Sciatic nerve (tissue), 2 donors: ENCODE data around the gene GRID1. TPM values are rescaled to one million over a fixed set of nuclear protein-coding genes. Genes with fewer than 3 reads are reported as not detected.
"Not testable (repeated sequence)": the region's sequence is repeated elsewhere in the genome, so short reads cannot be mapped to it uniquely, and the experiment has no call there.

Experiments
- ATAC-seq: fragments of 200-7000 bp; cut with Tn5 transposase; one replicate; pipeline ENCODE4 v1.9.1; 2020; ENCODE audit warnings: mild to moderate bottlenecking, moderate library complexity
- DNase-seq: peaks from one replicate; pipeline ENCODE4 v3.0.0-alpha.2; 2020; ENCODE audit warnings: low spot score
- intact Hi-C: fragments of 100-400 bp; cut with DNase I; formaldehyde crosslinking; loops from one replicate; pipeline ENCODE4 v1.14.2; 2022
- total RNA-seq: library from RNA; stranded (reverse); fragmentation: NEBNext Ultra II Directional; extraction: Animal tissue kit (Norgen Biotek cat#: 25700); gene quantifications from one replicate; pipeline ENCODE4 v1.2.1, GENCODE V29; 2021
- donor health status: DM: no; HTN: no; CAD: no.
- donor health status: DM: no; HTN: no; CAD: no.

GRID1 gene
- total RNA-seq, 1 donor from 2014 or later, result 15.4 TPM

DNA sequence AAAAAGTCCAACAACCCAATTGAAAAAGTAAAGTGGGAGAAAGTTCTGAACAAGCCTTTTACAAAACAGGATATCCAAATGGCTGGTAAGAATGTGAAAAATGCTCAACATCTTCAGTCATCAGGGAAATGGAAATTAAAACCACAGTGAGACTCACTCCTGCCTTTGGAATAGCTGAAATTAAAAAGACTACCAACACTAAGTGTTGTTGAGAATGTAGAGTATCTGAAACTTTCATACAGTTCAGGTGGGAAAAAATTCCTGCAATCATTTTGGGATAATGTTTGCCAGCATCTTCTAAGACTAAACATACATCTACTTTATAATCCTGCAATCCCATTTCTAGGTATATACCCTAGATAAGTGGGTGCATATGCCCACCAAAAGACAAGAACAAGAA lies 395.1 kb downstream of the GRID1 start:
- ATAC-seq (no peak), DNase-seq (no peak)
- intact Hi-C loops, result no loop called here

DNA sequence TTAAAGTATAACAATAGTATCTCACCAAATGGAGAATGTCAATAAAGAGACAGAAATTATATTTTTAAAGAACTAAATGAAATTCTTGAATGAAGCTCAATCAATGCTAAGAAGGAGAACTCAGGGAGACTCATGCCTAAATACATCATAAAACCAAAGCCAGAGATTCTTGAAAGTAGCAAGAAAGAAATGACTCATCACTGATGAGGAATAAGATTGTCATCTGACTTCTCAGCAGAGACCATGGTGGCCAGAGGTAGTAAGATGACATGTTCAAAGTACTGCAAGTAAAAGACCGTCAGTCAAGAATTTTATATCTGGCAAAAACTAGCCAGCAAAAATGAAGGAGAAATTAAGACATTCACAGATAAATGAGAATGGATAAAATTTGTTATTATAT lies 399.0 kb downstream of the GRID1 start:
- DNase-seq, result no peak
- ATAC-seq, result no peak
- intact Hi-C loops, result no loop called here

DNA sequence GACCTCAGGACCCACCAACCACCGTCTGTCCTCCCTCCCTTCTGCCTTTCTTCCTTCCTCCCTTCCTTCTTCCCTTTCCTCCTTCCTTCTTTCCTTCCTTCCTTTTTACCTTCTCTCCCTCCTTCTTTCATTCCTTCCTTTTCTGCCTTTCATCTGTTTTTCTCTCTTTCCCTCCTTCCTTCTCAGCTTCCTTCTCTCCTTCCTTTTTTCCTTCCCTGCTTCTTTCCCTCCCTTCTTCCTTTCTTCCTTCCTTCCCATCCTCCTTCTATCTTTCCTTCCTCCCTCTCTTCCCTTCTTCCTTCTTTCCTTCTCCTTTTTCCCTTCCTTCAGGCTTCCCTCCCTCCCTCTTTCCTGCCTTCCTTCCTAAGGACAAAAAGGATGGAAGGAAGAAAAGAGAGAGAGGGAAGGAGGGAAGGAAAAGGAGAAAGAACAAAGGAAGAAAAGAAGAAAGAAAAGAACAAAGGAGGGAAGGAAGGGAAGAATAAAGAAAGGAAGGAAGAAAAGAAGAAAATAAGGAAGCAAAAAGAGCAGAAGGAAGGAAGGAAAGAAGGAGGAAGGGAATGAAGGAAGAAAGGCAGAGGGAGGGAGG lies 405.0 kb downstream of the GRID1 start:
- intact Hi-C loops, result no loop called here
- DNase-seq, result no peak
- no peak for ATAC-seq

DNA sequence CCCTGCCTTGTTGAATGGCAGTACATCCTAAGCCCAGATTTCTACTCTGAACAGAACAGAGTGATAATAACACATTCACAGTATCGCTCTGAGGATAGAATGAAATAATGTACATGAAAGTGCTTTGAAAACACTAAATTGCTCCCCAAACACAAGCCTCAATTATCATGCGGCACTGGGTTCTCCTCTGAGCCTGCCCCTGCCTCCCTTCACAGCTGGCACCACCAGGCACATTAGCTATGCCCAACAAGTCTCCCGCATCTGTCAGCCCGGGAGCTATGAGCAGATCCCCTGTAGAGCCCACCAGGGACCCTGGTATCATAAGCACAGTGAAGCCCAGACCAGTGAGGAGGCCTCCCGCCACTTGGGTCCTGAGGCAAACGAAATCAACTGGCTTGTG lies 405.5 kb downstream of the GRID1 start:
- ATAC-seq (no peak), DNase-seq (no peak)
- intact Hi-C loops, result no loop called here

DNA sequence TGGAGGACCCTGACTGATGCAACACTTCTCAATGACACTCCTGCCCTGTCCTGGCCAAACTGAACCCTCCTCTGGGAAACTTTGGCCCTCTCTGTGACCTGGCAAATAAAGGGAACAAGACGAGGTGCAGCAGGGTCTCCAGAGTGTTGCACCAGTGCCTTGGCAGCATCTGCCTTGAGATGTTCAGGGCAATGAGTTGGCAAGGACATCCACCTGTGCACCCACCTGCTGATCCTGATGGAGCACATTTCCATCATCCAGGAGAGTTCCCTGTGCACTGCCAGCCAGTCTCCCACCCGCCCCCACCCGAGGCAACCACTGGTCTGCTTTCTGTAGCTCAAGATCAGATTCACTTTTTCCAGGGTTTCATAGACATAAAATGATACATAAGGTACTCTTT lies 407.4 kb downstream of the GRID1 start:
- ATAC-seq (no peak), DNase-seq (no peak)
- intact Hi-C loops, result no loop called here

DNA sequence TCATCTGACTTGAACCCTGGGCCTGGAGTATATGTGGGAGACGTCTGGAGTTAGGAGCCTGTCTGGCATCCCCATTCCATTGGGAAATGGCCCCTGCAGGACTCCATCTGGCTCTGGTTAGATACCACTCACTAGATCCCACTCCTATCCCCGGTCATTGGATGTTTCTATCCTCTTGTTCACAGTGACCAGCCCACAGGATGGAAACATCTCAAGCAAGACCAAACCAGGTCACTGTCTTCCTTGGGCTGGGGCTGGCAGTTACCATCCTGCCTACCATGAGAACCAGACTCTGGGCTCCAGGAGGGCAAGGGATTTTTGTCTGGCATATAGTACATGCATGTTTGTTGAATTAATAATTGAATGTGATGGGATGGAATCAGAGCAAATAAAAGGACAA lies 415.7 kb downstream of the GRID1 start:
- ATAC-seq (no peak), DNase-seq (no peak)
- intact Hi-C loops, result no loop called here

DNA sequence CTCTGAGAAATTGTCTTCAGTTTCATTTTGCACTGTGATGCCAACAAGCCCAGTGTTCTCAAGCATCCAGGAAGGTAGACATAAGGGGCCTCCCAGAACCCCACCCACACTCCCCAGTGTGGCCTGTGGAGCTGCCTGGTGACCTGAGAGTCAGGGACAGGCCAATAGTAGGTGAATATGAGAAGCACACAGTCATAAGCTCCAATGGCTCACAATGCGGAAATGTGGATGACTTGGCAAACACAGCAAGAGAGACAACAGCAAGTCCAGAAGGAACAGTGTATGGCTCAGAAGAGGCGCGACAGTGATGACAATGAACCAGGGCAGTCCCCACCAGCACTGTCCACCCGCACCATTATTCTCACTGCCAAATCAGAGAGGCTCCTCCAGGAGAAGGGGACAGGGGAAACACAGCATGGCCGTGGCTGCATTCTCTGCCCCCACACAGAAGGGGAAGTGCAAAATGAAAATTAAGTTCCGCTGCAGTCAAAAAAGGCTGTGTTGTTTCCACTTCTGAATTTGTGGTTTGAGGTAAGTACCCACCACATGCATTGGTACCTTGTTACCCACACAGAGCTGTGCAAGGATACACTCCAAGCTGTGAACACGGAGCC lies 419.8 kb downstream of the GRID1 start:
- no peak for DNase-seq
- intact Hi-C loops, result no loop called here
- no peak for ATAC-seq

DNA sequence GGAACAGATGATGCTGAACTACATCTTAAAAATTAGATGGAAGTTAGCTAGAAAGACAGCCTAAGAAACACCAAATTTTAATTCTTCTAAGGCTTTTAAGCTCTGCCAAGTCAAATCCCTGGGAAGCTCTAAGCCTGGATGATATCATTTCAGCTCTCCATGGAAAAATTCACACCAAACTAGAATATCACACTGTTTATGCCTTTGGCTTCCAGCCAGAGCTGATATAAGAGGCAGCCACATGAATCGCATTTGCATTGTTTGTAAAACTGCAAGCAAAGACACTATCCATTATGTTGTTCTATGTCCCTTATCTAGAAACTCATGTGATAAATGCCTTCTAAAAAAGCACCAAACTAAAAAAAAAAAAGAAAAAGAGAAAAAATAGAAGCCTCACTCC lies 430.4 kb downstream of the GRID1 start:
- no peak for DNase-seq
- intact Hi-C loops, result no loop called here
- ATAC-seq, result no peak

DNA sequence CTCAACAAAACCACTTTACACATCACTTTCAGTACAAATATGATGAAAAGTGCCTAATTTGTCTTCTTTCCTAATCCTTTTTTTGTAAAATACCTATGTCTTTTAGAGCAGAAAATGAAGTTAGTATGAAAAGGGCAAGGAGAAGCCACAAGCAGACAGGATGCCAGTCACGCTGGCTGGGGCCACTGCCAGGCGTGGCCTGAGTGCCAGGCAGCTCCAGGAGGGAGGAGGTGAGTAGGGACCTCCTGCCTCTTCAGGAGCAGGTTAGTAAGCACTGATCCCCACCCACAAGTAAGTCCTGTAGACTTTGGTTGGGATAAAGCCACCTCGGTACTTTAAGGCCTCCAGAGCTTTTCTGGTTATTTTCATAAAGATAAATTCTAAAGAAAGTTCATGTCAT lies 432.0 kb downstream of the GRID1 start:
- ATAC-seq (no peak), DNase-seq (no peak)
- intact Hi-C loops, result no loop called here

DNA sequence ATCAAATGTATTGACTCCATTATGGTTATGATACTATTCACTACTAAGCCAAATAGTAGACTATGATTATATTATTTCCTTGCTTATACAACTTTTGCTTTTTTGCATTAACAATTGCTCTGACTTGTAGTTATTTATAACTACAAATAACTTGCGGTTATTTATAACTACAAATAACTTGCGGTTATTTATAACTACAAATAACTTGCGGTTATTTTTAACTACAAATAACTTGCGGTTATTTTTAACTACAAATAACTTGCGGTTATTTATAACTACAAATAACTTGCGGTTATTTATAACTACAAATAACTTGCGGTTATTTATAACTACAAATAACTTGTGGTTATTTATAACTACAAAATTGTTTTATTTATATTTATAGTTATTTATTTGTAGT lies 436.6 kb downstream of the GRID1 start:
- ATAC-seq, intact Hi-C loops, DNase-seq: not testable (repeated sequence)

DNA sequence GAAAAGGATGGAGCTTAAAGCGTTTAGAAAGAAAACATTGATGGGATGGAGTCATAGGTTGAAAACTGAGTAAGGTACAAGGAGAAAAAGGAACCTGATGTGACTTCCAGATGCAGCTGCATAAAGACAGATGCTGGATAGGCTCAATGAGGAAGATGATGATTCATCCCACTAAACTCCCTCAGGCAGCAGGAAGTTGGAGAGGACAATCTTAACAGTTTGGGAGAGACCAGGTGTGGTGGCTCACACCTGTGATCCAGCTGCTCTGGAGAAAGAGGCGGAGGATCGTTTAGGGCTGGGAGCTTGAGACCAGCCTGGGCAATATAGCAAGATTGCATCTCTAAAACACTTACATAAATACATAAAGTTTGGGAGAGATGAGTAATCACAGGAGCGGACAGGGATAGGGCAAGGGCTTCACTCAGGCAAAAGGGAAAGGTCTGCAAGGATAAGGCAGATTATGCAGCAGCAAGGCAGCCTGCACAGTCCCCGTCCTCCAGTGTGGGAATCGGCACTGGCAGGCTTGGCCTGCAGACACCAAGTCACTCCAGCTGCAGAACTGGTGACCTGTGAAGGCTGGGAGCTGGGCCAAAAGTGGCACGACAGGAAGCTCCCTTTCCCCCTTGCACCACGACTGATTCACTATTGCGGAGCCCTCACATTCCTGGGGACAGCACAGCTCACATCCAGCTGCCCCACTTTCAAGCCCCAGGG lies 438.5 kb downstream of the GRID1 start:
- intact Hi-C loops, result no loop called here
- DNase-seq (no peak), ATAC-seq (no peak)

DNA sequence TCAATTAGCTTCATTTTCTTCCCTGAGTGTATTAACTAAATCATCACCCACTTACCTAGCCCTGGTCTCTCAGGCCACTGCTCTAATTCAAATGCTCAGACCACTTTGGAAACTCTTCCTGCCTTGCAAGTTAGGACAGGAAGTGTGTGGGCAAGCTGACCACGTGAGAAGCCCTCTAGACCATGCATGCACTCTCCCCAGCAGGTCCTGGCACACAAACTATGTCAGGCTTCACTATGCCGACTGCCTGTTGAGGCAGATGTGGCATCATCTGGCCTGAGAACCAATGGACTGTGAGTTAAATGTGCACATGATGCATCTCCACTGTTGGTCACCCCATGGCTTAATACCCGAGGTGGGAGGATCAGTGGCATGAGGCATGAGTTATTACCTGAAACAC lies 439.6 kb downstream of the GRID1 start:
- ATAC-seq, result no peak
- intact Hi-C loops, result no loop called here
- DNase-seq, result no peak

DNA sequence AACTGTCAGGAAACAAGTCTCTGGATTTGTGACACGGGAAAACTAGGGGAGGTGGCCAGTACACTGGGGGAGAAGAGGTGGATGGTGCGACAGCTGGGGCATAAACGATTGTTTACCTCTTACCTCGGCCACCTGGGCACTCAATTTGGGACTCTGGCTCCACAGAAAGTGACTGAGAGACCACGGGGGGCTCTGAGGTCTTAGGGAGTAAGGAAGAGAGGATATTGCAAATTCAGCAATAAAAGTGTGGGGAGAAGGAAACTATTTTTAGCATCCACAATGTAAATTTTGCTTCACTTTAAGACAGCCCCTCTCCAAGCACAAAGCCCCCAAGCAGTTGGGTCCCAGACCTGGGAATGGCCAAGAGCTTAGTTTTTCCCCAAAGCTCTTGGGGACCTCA lies 440.5 kb downstream of the GRID1 start:
- DNase-seq (no peak), ATAC-seq (no peak)
- intact Hi-C loops, result no loop called here

DNA sequence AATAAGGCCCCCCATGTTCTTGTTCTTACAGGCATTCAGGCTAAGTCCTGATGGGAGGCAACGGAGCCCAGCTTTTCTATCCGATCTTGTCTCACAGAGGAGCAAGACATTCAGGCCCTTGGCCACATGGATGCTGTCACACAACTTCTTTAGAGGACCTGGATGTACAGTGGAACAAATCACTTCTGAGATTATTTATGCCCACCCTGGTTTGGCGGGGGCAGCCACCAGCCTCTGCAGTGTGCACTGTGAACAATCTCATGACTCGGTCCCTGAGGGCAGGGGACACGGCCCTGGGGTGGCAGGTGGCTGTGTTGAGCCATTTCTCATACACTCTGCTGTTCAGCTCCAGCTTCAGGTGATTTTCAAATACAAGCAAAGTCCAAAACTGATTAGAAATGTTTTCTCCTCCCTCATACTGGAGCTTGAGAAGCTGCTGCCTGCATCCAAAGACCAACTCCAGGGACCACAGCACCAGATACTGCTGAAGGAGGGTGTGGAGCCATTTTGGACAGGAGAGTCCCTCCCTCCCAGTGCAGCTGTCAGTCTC lies 441.3 kb downstream of the GRID1 start:
- DNase-seq (no peak), ATAC-seq (no peak)
- intact Hi-C loops, result no loop called here

DNA sequence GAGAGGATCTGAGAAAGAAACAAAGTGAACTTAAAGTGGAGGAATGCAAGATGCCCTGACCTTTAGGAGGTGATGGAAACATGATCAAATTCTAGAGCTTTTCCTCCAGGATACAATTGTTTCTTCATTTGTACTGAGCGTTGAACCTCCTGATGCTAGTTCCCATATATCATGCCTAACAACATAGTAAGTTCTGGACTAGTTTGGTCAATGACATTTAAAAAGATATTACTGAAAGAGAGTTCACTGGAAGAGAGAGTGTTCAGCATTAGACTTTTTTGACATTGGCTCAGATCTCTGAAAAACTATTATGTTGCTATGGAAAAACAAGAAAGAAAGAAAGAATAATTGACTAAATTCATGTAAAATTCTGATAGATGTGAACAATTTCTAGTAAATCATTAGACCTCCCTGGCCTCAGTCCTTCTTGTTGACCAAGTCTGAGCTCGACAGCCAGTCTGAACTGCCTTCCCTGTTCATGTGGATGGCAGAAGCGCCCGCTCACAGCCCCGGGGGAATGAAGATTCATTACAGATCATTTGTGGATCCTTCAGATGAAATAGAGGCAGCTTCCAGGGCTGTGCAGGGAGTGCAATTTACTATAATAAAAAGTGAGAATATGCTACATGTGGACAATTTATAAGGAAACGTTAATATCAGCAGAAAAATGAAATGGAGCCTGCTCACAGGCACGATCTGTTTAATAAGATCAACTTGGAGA lies 442.1 kb downstream of the GRID1 start:
- intact Hi-C loops, result no loop called here
- ATAC-seq (no peak), DNase-seq (no peak)

DNA sequence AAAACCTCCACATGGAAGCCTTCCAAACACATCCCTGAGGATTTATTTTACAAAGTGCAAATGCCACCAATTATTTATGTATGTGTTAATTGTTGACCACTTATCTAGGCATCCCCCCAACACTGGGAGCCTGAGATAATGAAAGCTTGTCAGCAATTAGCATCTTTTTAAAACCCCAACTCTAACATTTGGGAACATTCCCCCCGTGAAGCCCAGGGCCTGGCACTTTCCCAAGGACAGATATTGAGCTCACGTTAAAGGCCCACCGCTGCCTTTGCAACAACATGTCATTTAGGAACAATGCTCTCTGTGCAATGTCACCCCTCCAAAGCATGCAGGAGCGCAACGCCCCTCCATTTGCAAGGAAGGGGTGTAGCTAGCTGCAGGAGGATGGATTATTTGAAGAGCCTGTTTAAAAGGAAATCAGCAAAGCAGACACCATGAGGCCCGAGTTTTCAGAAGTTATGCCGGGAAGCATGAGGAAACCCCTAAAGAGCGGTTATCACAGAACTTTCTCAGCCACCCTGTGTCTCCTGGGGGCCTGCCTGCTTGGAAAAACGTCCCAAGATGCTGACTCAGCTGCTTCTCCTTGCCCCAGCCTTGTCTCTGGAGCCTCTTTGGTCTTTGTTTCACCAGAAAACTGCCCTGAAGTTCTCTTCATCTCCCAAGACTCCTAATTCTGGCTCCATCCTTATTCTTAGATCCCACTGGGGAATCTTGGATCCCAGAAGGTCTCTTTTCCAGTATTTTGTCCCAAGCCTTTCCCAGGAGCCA lies 444.1 kb downstream of the GRID1 start:
- intact Hi-C loops, result no loop called here
- ATAC-seq (no peak), DNase-seq (no peak)

DNA sequence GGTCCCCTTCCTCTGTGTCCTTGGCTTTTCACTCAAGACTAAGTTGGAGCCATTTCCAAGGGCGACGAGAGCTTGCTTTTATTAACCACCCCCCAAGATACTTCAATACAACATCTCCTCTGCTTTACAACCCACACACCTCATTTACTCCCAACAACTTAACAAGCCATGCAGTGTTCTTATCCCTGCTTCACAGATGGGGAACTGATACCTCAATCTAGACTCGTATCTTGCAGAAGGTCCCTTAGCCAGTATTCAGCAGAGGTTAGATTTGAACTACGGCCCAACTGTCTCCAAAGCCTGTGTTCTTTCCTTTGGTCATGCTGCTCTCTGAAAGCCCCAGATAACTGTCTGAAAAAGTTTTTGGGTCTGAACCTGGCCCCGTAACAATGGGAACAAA lies 444.8 kb downstream of the GRID1 start:
- intact Hi-C loops, result no loop called here
- ATAC-seq (no peak), DNase-seq (no peak)

DNA sequence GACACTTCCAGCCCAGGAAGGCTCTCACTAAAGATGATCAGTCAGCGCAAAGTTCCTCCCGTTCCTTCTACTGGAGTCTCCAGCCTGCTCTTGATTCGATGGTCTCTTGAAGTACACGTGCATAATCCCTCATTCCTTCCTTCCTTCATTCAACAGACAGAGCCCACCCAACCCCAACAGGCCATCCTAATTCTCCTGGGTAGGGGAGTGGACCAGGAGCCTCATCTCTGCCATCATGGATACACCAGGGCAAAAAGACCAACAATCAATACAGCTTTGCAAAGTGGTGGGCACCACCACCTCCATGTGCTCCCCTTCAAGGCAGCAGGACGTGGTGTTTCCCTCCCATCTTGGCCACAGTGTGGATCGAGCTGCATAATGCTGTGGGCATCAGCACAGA lies 446.3 kb downstream of the GRID1 start:
- DNase-seq (no peak), ATAC-seq (no peak)
- intact Hi-C loops, result no loop called here

DNA sequence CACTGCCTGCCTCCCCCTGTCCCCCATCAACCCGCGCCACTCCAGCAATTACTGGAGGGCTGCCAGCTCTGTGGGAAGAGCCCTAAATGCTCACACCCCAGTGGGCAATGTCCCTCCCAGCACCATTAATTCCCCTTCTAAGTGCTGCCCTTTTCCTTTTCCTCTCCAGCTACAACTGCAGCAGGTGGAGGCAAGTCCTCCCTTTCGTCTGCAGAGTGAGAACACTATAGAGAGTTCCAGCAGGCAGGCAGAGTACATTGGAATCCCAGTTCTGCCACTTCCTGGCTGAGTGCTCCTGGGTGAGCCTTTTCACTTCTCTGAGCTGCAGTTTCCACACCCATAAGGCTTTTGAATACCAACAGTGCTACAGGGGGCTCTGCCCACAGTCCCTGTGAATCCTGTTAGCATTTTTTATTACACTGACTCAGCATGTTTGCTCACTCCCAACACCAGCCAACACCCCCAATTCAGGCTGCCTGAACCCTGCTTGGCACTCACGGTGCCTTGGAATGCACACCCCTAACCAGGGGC lies 447.0 kb downstream of the GRID1 start:
- intact Hi-C loops, result no loop called here
- DNase-seq, result no peak
- ATAC-seq, result no peak
